ENCODE results near the gene PKIG.

DNA sequence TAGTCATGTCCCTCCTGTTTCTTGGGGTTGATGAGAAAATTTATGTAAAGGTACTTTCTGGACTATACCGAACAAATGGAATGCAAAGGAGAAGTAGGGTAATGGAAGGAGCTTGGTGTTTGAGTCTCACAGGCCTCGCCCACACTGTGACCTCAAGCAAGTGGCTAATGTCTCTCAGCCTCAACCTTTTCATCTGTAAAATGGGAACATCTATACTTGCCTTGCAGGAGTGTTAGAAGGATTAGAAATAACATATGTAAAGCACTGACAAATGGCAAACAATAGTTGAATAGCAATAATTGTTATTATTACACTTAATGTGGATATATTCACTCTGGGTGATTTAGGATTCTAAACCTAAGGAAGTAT, 8.9 kb upstream of the PKIG start:
- no peak for TF ChIP-seq ZNF384 (IDR thresholded peaks at IDR 0.05)
- TF ChIP-seq FOXM1 (IDR thresholded peaks at IDR 0.05; ENCODE audit: borderline replicate concordance): no peak
- no peak for TF ChIP-seq FOXA1 (IDR thresholded peaks at IDR 0.05)
- TF ChIP-seq ARNT (IDR thresholded peaks at IDR 0.05): no peak
- TF ChIP-seq HDGF (IDR thresholded peaks at IDR 0.05; ENCODE audit: borderline replicate concordance): no peak
- no peak for TF ChIP-seq SP1 (IDR thresholded peaks at IDR 0.05)
- no peak for TF ChIP-seq SUZ12 (IDR thresholded peaks at IDR 0.05)
- no peak for TF ChIP-seq L3MBTL2 (conservative IDR thresholded peaks at IDR 0.05)
- TF ChIP-seq BHLHE40 (IDR thresholded peaks at IDR 0.05; ENCODE audit: borderline replicate concordance): no peak
- TF ChIP-seq, protein P1, sequence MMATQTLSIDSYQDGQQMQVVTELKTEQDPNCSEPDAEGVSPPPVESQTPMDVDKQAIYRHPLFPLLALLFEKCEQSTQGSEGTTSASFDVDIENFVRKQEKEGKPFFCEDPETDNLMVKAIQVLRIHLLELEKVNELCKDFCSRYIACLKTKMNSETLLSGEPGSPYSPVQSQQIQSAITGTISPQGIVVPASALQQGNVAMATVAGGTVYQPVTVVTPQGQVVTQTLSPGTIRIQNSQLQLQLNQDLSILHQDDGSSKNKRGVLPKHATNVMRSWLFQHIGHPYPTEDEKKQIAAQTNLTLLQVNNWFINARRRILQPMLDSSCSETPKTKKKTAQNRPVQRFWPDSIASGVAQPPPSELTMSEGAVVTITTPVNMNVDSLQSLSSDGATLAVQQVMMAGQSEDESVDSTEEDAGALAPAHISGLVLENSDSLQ (IDR thresholded peaks at IDR 0.05): no peak
- TF ChIP-seq ELF4 (IDR thresholded peaks at IDR 0.05): no peak
- TF ChIP-seq CTBP1 (IDR thresholded peaks at IDR 0.05; ENCODE audit: borderline replicate concordance): no peak

Measured in HEK293T (cell line).